Fibroblast of skin of back (primary cell): ENCODE data around the gene OR2Z1.
"Not testable (repeated sequence)": the region's sequence is repeated elsewhere in the genome, so short reads cannot be mapped to it uniquely, and the experiment has no call there.

Source experiments
- DNase-seq: peaks from one replicate; pipeline ENCODE4 v3.0.0-alpha.2; 2013

The OR2Z1 gene

GRCh38 chr19:8703223-8703622 is 18.2 kb upstream of the OR2Z1 start:
- no peak for DNase-seq

DNA sequence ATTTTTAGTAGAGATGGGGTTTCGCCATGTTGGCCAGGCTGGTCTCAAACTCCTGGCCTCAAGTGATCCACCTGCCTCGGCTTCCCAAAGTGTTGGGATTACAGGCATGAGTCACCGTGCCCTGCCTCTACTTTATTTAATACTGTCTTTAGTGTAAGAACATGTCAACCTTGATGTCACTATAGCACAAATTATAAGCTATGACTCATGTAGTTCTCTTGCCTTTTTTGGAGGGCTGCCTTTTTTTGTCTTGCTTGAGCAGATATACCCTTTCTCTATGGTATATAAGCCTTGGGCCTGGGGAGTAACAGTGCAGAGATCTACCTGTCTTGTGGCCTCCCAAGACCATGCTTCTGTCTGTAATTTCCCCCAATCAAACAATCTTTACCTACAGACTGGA is 16.1 kb upstream of the OR2Z1 start:
- DNase-seq: not testable (repeated sequence)

DNA sequence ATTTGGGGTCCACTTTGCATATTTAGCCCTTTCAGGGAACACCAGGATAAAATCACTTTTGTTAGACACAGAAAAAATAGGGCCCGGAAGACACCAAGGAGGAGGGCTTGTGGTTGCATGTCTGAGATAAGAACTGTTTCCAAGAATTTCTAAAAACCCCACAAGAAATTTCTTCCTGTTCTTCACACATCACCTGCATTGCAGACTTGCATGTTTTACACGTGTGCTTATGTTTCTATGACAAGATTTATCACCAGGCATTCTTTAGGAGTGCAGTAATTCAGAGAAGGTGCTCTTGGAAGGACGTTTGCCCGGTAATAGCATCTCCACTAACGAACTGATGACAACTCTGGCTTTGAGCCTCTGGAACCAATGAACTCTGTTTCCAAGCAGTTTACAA is 15.7 kb upstream of the OR2Z1 start:
- no peak for DNase-seq

- DNase-seq: not testable (repeated sequence)
These were observed 11.1 kb upstream of the OR2Z1 start for GRCh38 chr19:8710337-8710736.

DNA sequence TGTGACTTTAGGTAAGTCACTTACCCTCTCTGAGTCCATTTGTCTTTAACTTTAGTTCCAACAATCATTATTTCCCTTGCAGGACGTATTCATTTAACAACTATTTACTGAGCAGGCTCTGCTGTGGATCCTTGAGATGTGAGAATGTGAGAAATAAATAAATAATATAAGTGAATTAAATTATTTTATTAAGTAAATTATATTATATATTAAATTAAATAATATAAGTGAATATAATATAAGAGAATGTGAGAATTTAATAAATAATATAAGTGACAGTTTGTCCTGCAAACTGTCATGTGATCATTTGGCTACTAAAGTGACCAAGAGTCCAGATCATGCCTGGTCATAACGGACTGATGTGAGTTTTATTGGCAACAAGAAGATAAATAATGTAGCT is 598 bp downstream of the OR2Z1 start:
- DNase-seq: no peak

DNA sequence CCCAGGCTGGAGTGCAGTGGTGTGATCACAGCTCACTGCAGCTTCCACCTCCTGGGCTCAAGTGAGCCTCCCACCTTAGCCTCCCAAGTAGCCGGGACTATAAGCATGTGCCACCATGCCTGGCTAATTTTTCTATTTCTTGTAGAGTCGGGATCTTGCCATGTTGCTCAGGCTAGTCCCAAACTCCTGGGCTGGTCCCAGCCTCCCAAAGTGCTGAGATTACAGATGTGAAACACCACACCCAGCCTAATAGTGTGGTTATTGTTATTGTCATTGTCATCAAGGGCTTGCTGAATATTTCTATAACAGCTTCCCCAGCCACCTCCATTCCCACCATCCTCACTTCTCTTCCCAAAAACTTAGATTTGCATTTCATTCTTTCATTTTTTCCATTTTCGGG is 2.8 kb downstream of the OR2Z1 start:
- DNase-seq: no peak

DNA sequence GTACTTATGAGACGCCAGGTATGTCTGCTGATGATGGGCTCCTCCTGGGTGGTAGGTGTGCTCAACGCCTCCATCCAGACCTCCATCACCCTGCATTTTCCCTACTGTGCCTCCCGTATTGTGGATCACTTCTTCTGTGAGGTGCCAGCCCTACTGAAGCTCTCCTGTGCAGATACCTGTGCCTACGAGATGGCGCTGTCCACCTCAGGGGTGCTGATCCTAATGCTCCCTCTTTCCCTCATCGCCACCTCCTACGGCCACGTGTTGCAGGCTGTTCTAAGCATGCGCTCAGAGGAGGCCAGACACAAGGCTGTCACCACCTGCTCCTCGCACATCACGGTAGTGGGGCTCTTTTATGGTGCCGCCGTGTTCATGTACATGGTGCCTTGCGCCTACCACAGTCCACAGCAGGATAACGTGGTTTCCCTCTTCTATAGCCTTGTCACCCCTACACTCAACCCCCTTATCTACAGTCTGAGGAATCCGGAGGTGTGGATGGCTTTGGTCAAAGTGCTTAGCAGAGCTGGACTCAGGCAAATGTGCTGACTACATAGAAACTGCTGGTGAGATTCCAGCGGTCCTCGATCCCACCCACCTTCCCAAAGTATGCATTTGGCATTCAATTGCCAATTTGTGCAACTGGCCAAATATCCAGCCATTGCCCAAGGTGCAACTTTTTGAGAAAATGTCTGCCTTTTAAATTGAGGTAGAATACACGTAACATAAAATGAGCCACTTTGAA is 10.2 kb downstream of the OR2Z1 start:
- DNase-seq: no peak

DNA sequence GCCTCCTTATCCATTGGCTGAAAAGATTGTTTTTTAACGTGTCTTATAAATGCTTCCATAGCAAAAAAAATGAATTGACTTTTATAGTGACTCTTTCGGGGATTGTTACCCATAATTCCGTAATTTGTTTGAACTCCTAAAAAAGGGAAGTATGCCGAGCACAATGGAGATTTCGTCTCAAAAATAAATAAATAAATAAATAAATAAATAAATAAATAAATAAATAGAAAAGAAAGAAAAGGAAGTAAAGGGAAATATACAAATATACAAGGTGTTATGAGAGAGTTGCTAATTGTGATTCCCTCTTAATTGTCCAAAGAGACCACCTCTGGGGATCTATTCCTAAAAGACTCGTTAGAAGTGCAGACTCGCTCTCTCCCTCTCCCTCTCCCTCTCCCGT is 16.9 kb downstream of the OR2Z1 start:
- no peak for DNase-seq

- DNase-seq: not testable (repeated sequence)
These were observed 18.0 kb downstream of the OR2Z1 start for GRCh38 chr19:8739291-8740065.

GRCh38 chr19:8767257-8767656 is 45.8 kb downstream of the OR2Z1 start:
- not testable (repeated sequence) for DNase-seq

DNA sequence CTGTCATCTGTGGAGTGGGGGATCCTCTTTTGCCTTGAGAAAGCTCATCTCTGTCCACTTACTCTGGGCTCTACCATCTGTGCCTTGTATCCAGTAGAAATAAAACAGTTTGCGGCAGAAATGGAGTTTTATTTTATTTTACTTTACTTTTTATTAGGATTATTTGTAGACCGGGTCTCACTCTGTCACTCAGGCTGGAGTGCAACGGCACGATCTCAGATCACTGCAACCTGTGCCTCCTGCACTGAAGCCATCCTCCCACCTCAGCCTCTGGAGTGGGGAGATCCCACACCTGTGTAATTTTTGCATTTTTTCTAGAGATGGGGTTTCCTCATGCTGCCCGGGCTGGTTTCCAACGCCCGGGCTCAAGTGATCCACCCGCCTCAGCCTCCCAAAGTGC is 47.8 kb downstream of the OR2Z1 start:
- DNase-seq: not testable (repeated sequence)

DNA sequence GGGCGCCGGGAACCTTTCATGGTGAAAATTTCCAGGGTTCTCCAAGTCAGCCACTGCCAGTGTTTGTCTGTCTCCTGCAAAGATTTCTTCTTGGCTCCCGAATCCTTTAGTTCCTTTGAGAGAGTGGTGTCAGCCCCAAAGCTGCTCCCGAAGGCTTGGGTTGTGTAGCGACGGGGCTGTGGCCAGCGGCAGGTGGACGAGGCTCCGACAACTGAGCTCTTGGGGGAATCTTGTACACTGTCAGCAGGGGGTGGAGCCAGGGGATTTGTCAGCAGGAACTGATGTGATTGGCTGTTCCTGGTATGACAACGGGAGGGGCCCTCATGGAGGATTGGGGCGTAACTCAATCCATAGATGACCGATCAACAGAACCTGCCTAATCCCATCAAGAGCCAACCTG is 52.2 kb downstream of the OR2Z1 start:
- not testable (repeated sequence) for DNase-seq
